ENCODE measurements around the gene OLR1. TPM values are rescaled to one million over a fixed set of nuclear protein-coding genes. Genes with fewer than 3 reads are reported as not detected.

The OLR1 gene
- total and polyA plus RNA-seq, 2 donors (not counting 1 experiment from before 2014, with no cell fraction given) = not detected

DNA sequence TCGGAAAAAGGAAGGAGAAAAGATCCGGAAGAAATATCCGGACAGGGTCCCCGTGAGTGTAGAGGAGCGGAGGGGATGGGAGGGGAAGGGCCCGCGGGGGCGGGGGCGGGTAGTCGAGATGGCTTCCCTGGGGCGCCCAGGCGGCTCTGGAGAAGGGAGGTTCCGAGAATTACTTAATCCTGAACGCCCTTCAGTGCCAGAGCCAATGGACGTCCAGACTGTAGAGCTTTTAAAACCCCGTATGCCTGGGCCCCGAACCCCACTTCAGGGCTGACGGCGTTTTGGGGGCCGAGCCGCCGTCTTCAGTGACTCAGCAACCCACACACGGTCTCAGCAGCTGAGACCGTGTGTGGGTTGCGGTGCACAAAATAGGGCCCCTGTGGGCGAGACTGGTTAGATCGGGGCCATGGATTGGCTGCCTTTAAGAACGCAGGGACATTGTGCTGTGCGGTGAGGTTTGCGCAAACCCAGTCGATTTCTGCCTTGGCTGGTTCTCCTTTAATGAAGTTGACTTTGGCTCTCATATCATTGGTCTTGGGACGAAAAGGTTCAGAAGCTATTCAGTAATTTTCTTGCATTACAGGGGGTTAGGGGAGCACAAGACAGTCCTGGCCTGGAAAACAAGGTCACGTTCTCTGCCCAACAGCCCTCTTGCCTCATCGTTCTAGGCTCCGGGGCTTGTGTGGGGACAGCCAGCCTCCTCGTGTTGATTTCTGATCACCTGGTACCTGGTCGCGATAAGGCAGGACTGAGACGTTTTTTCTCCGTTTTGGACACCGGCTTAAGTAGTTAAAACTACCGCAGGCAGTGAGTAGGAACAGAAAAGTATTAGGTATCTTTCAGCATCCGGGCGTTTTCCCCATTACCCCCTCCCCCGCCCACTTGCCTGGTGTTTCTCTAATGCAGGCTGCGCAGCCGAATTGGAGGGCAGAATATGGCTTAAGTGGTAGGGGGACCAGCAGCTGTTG is 41.5 kb upstream of the OLR1 start:
- no peak for TF ChIP-seq EZH2 (IDR thresholded peaks at IDR 0.05; ENCODE audit: borderline replicate concordance, insufficient read depth, low read depth, low read length, poor library complexity, severe bottlenecking)
- TF ChIP-seq, protein P1, sequence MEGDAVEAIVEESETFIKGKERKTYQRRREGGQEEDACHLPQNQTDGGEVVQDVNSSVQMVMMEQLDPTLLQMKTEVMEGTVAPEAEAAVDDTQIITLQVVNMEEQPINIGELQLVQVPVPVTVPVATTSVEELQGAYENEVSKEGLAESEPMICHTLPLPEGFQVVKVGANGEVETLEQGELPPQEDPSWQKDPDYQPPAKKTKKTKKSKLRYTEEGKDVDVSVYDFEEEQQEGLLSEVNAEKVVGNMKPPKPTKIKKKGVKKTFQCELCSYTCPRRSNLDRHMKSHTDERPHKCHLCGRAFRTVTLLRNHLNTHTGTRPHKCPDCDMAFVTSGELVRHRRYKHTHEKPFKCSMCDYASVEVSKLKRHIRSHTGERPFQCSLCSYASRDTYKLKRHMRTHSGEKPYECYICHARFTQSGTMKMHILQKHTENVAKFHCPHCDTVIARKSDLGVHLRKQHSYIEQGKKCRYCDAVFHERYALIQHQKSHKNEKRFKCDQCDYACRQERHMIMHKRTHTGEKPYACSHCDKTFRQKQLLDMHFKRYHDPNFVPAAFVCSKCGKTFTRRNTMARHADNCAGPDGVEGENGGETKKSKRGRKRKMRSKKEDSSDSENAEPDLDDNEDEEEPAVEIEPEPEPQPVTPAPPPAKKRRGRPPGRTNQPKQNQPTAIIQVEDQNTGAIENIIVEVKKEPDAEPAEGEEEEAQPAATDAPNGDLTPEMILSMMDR (IDR thresholded peaks at IDR 0.05) = no peak
- Histone ChIP-seq H4K20me1 (ENCODE audit: control insufficient read depth, insufficient read depth, low read length, poor library complexity, severe bottlenecking) (no peaks in the 10 kb centered on the region), H3K27ac (ENCODE audit: low read length in 2 of 2) (peak overlapping the region; percentile 25 to 28), H3K36me3 (replicated peaks in 1 of 2; ENCODE audit: control extremely low read depth in 1 of 2, control insufficient read depth in 1 of 2, extremely low read depth in 1 of 2, insufficient read depth in 2 of 2, low read length in 1 of 2) (no peaks in the 10 kb centered on the region), H3K4me2 (replicated peaks; ENCODE audit: low read depth, low read length, poor library complexity, severe bottlenecking) (peak overlapping the region; percentile 88), H3K4me3 (ENCODE audit: control extremely low read depth in 1 of 5, extremely low read depth in 1 of 5, insufficient read depth in 1 of 5, low read depth in 2 of 5, low read length in 4 of 5) (peak overlapping the region; percentile 66 to 84 (median 82)), H3K9me3 (ENCODE audit: control extremely low read depth in 1 of 3, control insufficient read depth in 2 of 3, insufficient read depth in 1 of 3, low read length in 2 of 3) (peaks cover 0 to 3% (median 0%) of the 10 kb centered on the region in 3 donors), H2AFZ (ENCODE audit: insufficient read depth, low read depth, low read length, poor library complexity, severe bottlenecking) (peak overlapping the region; percentile 80), H3K27me3 (replicated peaks in 1 of 4; ENCODE audit: control extremely low read depth in 1 of 4, control insufficient read depth in 3 of 4, insufficient read depth in 4 of 4, low read length in 3 of 4) (peaks cover 0 to 39% (median 20%) of the 10 kb centered on the region in 4 experiments), H3K9ac (ENCODE audit: low read length) (peak overlapping the region; percentile 76), H3K4me1 (ENCODE audit: control insufficient read depth in 2 of 2, insufficient read depth in 2 of 2, low read length in 2 of 2) (peaks cover 13 to 18% of the 10 kb centered on the region in 2 donors), H3K79me2 (ENCODE audit: control insufficient read depth, insufficient read depth, low read length) (no peaks in the 10 kb centered on the region)
- peak; percentile 73 for DNase-seq
- under 1% methylated on average over 36 of the region's 47 CpGs for WGBS (ENCODE audit: insufficient coverage)
- H3K4me1 Mint-ChIP-seq = peaks cover 19% of the 10 kb centered on the region
- H3K4me3 Mint-ChIP-seq = peak overlapping the region; percentile 95
- POLR2A ChIA-PET = no interaction called here
- peak; percentile 53 for ATAC-seq (ENCODE audit: low read depth)
- H3K27ac Mint-ChIP-seq = peak overlapping the region; percentile 72
- H3K27me3 Mint-ChIP-seq = peaks cover 27% of the 10 kb centered on the region
- CTCF ChIA-PET = interaction anchor here (1.1 kb wide), 2 partner anchors 22 to 350 kb away, joined by 3 read pairs; no protein-coding TSS in a partner anchor
- no peaks in the 10 kb centered on the region for H3K9me3 Mint-ChIP-seq (ENCODE audit: insufficient read depth)
- intact Hi-C loops (cut with micrococcal nuclease) = loop anchor here (2.0 to 10.0 kb wide), 2 partner anchors 151 to 961 kb away; partner anchors contain the start of gene SMIM10L1
